IMR-90 (cell line): ENCODE results near the gene PLCL1. TPM values are rescaled to one million over a fixed set of nuclear protein-coding genes. Genes with fewer than 3 reads are reported as not detected.

Source experiments
- ATAC-seq: fragments of 200-7000 bp; cut with Tn5 transposase; 2 replicates; pipeline ENCODE4 v1.9.1; 2020; ENCODE audit warnings: low read depth, mild to moderate bottlenecking, moderate library complexity
- BruUV-seq: library from RNA; stranded (reverse); fragments of 400-500 nt; replicated peaks from 2 replicates; lab custom pipeline; 2021; lab: Mats Ljungman, UMichigan
- CTCF ChIA-PET: fragments of 300-600 bp; formaldehyde crosslinking; extraction: SDS; loops from one replicate; lab custom pipeline; 2021; ENCODE audit warnings: antibody characterized with exemption; lab: Yijun Ruan, JAX
- POLR2A ChIA-PET: fragments of 300-600 bp; sonication (Branson Sonifier 250); formaldehyde crosslinking; loops from one replicate; lab custom pipeline; 2022; ENCODE audit warnings: antibody characterized with exemption; ENCODE audit not compliant: unreplicated experiment; lab: Charles Lee
- DNase-seq: peaks from one replicate; pipeline ENCODE4 v3.0.0; 2013
- H2AFZ ChIP-seq: replicated peaks from 2 replicates; pipeline ENCODE3; 2013; ENCODE audit warnings: low read length, mild to moderate bottlenecking; ENCODE audit not compliant: poor library complexity
- H2AK5ac ChIP-seq: 2 replicates; pipeline ENCODE4 v1.6.1; 2013; ENCODE audit warnings: low read depth, low read length, inconsistent platforms
- H2AK9ac ChIP-seq: replicated peaks from 2 replicates; pipeline ENCODE3; 2013; ENCODE audit warnings: mild to moderate bottlenecking, low read depth, low read length, moderate library complexity; ENCODE audit not compliant: poor library complexity
- H2BK120ac ChIP-seq: 2 replicates; pipeline ENCODE4 v1.6.1; 2013; ENCODE audit warnings: low read depth, low read length, inconsistent platforms
- H2BK15ac ChIP-seq: 3 replicates; pipeline ENCODE4 v1.6.1; 2013; ENCODE audit warnings: low read depth, low read length, inconsistent platforms
- H2BK20ac ChIP-seq: 2 replicates; pipeline ENCODE4 v1.6.1; 2013; ENCODE audit warnings: low read depth, mild to moderate bottlenecking, inconsistent platforms, low read length, moderate library complexity
- H2BK5ac ChIP-seq: 2 replicates; pipeline ENCODE4 v1.6.1; 2013; ENCODE audit warnings: mild to moderate bottlenecking, low read depth, low read length, inconsistent platforms; ENCODE audit not compliant: poor library complexity, severe bottlenecking
- H3K14ac ChIP-seq: replicated peaks from 2 replicates; pipeline ENCODE4 v1.6.1; 2013; ENCODE audit warnings: low read depth, low read length, inconsistent platforms
- H3K18ac ChIP-seq: 2 replicates; pipeline ENCODE4 v1.6.1; 2013; ENCODE audit warnings: low read depth, low read length, control low read depth
- H3K23ac ChIP-seq: 2 replicates; pipeline ENCODE4 v1.6.1; 2013; ENCODE audit warnings: low read depth, low read length, inconsistent platforms
- H3K27ac ChIP-seq: 2 replicates; pipeline ENCODE4 v1.5.1; 2013; ENCODE audit warnings: mild to moderate bottlenecking, control low read depth, low read length; ENCODE audit not compliant: insufficient read depth
- H3K27me3 ChIP-seq: 2 replicates; pipeline ENCODE4 v1.6.1; 2013; ENCODE audit warnings: low read length; ENCODE audit not compliant: control insufficient read depth, insufficient read depth
- H3K36me3 ChIP-seq: 2 replicates; pipeline ENCODE4 v1.6.1; 2013; ENCODE audit warnings: low read length, mixed read lengths; ENCODE audit not compliant: control insufficient read depth, insufficient read depth
- H3K4ac ChIP-seq: 2 replicates; pipeline ENCODE4 v1.6.1; 2013; ENCODE audit warnings: low read depth, low read length, inconsistent platforms
- H3K4me1 ChIP-seq: 2 replicates; pipeline ENCODE4 v1.6.1; 2013; ENCODE audit warnings: low read length, mixed read lengths; ENCODE audit not compliant: control insufficient read depth, insufficient read depth
- H3K4me2 ChIP-seq: 2 replicates; pipeline ENCODE4 v1.6.1; 2013; ENCODE audit warnings: low read depth, mild to moderate bottlenecking, control low read depth, low read length, moderate library complexity
- H3K4me3 ChIP-seq: 2 replicates; pipeline ENCODE4 v1.5.1; 2013; ENCODE audit warnings: low read depth, mild to moderate bottlenecking, control low read depth, low read length, moderate library complexity; ENCODE audit not compliant: insufficient read depth
- H3K56ac ChIP-seq: 2 replicates; pipeline ENCODE4 v1.6.1; 2013; ENCODE audit warnings: low read length, inconsistent platforms; ENCODE audit not compliant: insufficient read depth; ENCODE audit errors: extremely low read depth
- H3K79me1 ChIP-seq, 2 experiments: 2 replicates each; pipeline ENCODE4 v1.6.1; 2013; ENCODE audit warnings: low read length in 2 of 2, inconsistent platforms in 1 of 2, low read depth in 1 of 2
- H3K9ac ChIP-seq: 2 replicates; pipeline ENCODE4 v1.6.1; 2013; ENCODE audit warnings: low read depth, low read length, control low read depth
- H3K9me1 ChIP-seq: 2 replicates; pipeline ENCODE4 v1.6.1; 2013; ENCODE audit warnings: low read length, inconsistent platforms; ENCODE audit not compliant: insufficient read depth
- H3K9me3 ChIP-seq: 2 replicates; pipeline ENCODE4 v1.6.1; 2013; ENCODE audit warnings: low read length; ENCODE audit not compliant: control insufficient read depth, insufficient read depth
- H4K20me1 ChIP-seq: 2 replicates; pipeline ENCODE4 v1.6.1; 2013; ENCODE audit warnings: low read length, inconsistent platforms; ENCODE audit not compliant: insufficient read depth
- H4K5ac ChIP-seq: 2 replicates; pipeline ENCODE4 v1.6.1; 2013; ENCODE audit warnings: mild to moderate bottlenecking, low read depth, low read length, control low read depth
- H4K8ac ChIP-seq, 2 experiments: 2 replicates each; pipeline ENCODE4 v1.6.1; 2013; ENCODE audit warnings: low read depth in 2 of 2, low read length in 2 of 2, control low read depth in 1 of 2, inconsistent platforms in 1 of 2
- H4K91ac ChIP-seq: 2 replicates; pipeline ENCODE4 v1.6.1; 2013; ENCODE audit warnings: low read depth, low read length, inconsistent platforms; ENCODE audit not compliant: insufficient read depth
- BHLHE40 ChIP-seq: fragments of 150-350 bp; IDR thresholded peaks from 2 replicates; pipeline ENCODE4 v1.6.1; 2016; ENCODE audit warnings: mild to moderate bottlenecking, low read depth, low read length
- CEBPB ChIP-seq: IDR thresholded peaks from 2 replicates; pipeline ENCODE4 v1.6.1; 2012; ENCODE audit warnings: low read depth, low read length, improper control_type of control experiment
- CHD1 ChIP-seq: IDR thresholded peaks from 2 replicates; pipeline ENCODE4 v1.6.1; 2012; ENCODE audit warnings: low read depth, low read length, improper control_type of control experiment
- ELK1 ChIP-seq: fragments of 150-350 bp; IDR thresholded peaks from 2 replicates; pipeline ENCODE4 v1.6.1; 2016; ENCODE audit warnings: low read depth, mild to moderate bottlenecking, low read length, moderate library complexity, borderline replicate concordance
- FOS ChIP-seq: fragments of 150-350 bp; IDR thresholded peaks from 2 replicates; pipeline ENCODE4 v1.6.1; 2016; ENCODE audit warnings: low read depth, low read length
- MAFK ChIP-seq: IDR thresholded peaks from 2 replicates; pipeline ENCODE4 v1.6.1; 2012; ENCODE audit warnings: low read depth, low read length, improper control_type of control experiment
- MAZ ChIP-seq: IDR thresholded peaks from 2 replicates; pipeline ENCODE4 v1.6.1; 2012; ENCODE audit warnings: low read depth, mild to moderate bottlenecking, low read length, improper control_type of control experiment, moderate library complexity, borderline replicate concordance
- MXI1 ChIP-seq: IDR thresholded peaks from 2 replicates; pipeline ENCODE4 v1.6.1; 2012; ENCODE audit warnings: low read depth, mild to moderate bottlenecking, low read length, moderate library complexity, borderline replicate concordance
- NFE2L2 ChIP-seq: fragments of 150-350 bp; IDR thresholded peaks from 2 replicates; pipeline ENCODE4 v1.6.1; 2016; ENCODE audit warnings: low read depth, mild to moderate bottlenecking, low read length
- RAD21 ChIP-seq: IDR thresholded peaks from 2 replicates; pipeline ENCODE4 v1.6.1; 2012; ENCODE audit warnings: low read length, improper control_type of control experiment
- RCOR1 ChIP-seq: IDR thresholded peaks from 2 replicates; pipeline ENCODE4 v1.6.1; 2012; ENCODE audit warnings: mild to moderate bottlenecking, low read length, improper control_type of control experiment; ENCODE audit not compliant: insufficient replicate concordance
- RFX5 ChIP-seq: IDR thresholded peaks from 2 replicates; pipeline ENCODE4 v1.8.0; 2012; ENCODE audit warnings: low read depth, mild to moderate bottlenecking, low read length, moderate library complexity
- SMC3 ChIP-seq: fragments of 150-350 bp; IDR thresholded peaks from 2 replicates; pipeline ENCODE4 v1.6.1; 2016; ENCODE audit warnings: low read depth, mild to moderate bottlenecking, antibody characterized with exemption, low read length, moderate library complexity
- WGBS, 2 experiments: methylation state at CpG; one replicate each; pipeline versions ENCODE4 v1.1.5 to v1.1.7; 2013; ENCODE audit warnings: missing lambda C conversion rate in 2 of 2; ENCODE audit not compliant: insufficient read length in 1 of 2; ENCODE audit errors: extremely low coverage in 2 of 2; 5-methylcytosine and 5-hydroxymethylcytosine counted together
- dilution Hi-C: fragments of 300-500 bp; cut with HindIII; formaldehyde crosslinking; loops from one replicate; pipeline ENCODE4 v1.14.3; 2018; ENCODE audit warnings: low sequenced_read_pairs; ENCODE audit not compliant: unreplicated experiment
- in situ Hi-C: fragments of 300-500 bp; cut with MboI; formaldehyde crosslinking; loops from 3 replicates; pipeline ENCODE4 v1.14.3; 2019; ENCODE audit warnings: low sequenced_read_pairs, inconsistent platforms, mixed read lengths
- intact Hi-C: fragments of 100-400 bp; cut with micrococcal nuclease; formaldehyde crosslinking; loops from 2 replicates; pipeline ENCODE4 v1.10.0; 2022
- polyA plus RNA-seq, 3 experiments: library from polyadenylated mRNA; depleted of rRNA; stranded (reverse); fragments of >200 nt; gene quantifications; 2 replicates each; pipeline ENCODE4 v1.2.3, GENCODE V29; 2012; ENCODE audit warnings: low replicate concordance in 1 of 3
- total RNA-seq: library from RNA; depleted of rRNA; stranded (reverse); fragments of >200 nt; gene quantifications from 2 replicates; pipeline ENCODE4 v1.2.3, GENCODE V29; 2012
- TF ChIP-seq, protein P1 (sequence below): fragments of 150-350 bp; IDR thresholded peaks from 2 replicates; pipeline ENCODE4 v1.6.1; 2017; ENCODE audit warnings: mild to moderate bottlenecking, antibody characterized with exemption, low read length, low read depth
- TF ChIP-seq, protein P2 (sequence below): conservative IDR thresholded peaks from 2 replicates; pipeline ENCODE4 v1.5.1; 2012; ENCODE audit warnings: mild to moderate bottlenecking, low read depth, low read length, improper control_type of control experiment

The PLCL1 gene
- total and polyA plus RNA-seq, 2 of the 4 experiments (the other 2 are of a cell fraction): 0.14 to 0.18 TPM

DNA sequence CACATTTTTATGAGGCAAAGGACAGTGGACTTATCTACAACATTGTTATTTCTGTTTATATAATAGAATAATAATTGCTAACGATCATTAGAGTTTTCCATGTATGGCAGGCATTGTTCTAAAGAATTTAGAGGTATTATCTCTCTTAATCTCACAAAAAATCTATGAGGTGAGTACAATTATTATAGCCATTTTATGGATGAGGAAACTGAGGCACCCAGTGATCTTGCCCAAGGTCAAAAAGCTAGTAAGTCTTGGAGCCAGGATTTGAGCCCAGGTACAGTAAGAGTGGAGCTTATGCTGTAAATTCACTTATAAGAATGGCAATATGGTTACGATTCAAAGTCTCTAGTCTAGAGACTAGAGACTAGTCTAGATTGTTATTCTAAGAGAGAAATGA is 331.7 kb downstream of the PLCL1 start:
- Histone ChIP-seq H2BK120ac (no peak overlapping the region), H3K9me1 (no peaks in the 10 kb centered on the region), H4K91ac (no peak overlapping the region), H2AK9ac (no peak overlapping the region), H3K14ac (no peak overlapping the region), H4K5ac (no peak overlapping the region), H3K4me3 (no peak overlapping the region), H3K9ac (no peak overlapping the region), H2AK5ac (no peak overlapping the region), H3K9me3 (no peaks in the 10 kb centered on the region), H3K36me3 (no peaks in the 10 kb centered on the region), H3K18ac (no peak overlapping the region), H2BK20ac (no peak overlapping the region), H3K79me1 (no peaks in the 10 kb centered on the region), H4K20me1 (no peaks in the 10 kb centered on the region), H3K23ac (no peak overlapping the region), H3K4me1 (no peaks in the 10 kb centered on the region), H4K8ac (no peak overlapping the region), H2BK5ac (no peak overlapping the region), H2BK15ac (no peak overlapping the region), H2AFZ (no peak overlapping the region), H3K27ac (no peak overlapping the region), H3K27me3 (no peaks in the 10 kb centered on the region), H3K4ac (no peak overlapping the region), H3K4me2 (no peak overlapping the region), H3K56ac (no peak overlapping the region)
- ATAC-seq (no peak), DNase-seq (no peak)
- ChIA-PET POLR2A (no interaction called here), CTCF (interaction anchor here (1.1 to 1.2 kb wide), 2 partner anchors 9 to 37 kb away, joined by 3 read pairs; no protein-coding TSS in a partner anchor)
- no CpG with 5 or more reads among the region's 2 CpGs for WGBS, 2 experiments
- no TSS peak for BruUV-seq
- intact Hi-C loops: no loop called here
- TF ChIP-seq FOS (no peak), SMC3 (no peak), RCOR1 (no peak), NFE2L2 (no peak), CEBPB (no peak), ELK1 (no peak), MAFK (no peak), MAZ (no peak), CHD1 (no peak), BHLHE40 (no peak), RFX5 (no peak), RAD21 (no peak), MXI1 (no peak)
- TF ChIP-seq, protein P1, sequence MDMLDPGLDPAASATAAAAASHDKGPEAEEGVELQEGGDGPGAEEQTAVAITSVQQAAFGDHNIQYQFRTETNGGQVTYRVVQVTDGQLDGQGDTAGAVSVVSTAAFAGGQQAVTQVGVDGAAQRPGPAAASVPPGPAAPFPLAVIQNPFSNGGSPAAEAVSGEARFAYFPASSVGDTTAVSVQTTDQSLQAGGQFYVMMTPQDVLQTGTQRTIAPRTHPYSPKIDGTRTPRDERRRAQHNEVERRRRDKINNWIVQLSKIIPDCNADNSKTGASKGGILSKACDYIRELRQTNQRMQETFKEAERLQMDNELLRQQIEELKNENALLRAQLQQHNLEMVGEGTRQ: no peak
- TF ChIP-seq, protein P2, sequence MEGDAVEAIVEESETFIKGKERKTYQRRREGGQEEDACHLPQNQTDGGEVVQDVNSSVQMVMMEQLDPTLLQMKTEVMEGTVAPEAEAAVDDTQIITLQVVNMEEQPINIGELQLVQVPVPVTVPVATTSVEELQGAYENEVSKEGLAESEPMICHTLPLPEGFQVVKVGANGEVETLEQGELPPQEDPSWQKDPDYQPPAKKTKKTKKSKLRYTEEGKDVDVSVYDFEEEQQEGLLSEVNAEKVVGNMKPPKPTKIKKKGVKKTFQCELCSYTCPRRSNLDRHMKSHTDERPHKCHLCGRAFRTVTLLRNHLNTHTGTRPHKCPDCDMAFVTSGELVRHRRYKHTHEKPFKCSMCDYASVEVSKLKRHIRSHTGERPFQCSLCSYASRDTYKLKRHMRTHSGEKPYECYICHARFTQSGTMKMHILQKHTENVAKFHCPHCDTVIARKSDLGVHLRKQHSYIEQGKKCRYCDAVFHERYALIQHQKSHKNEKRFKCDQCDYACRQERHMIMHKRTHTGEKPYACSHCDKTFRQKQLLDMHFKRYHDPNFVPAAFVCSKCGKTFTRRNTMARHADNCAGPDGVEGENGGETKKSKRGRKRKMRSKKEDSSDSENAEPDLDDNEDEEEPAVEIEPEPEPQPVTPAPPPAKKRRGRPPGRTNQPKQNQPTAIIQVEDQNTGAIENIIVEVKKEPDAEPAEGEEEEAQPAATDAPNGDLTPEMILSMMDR: no peak
- in situ Hi-C loops: no loop called here
- dilution Hi-C loops: no loop called here
